GM21619 (cell line): Measurements from ENCODE around the gene PEX10.
A peak's percentile ranks its signal among the peaks of the same experiment; 100 is the strongest.

Experiments
- ATAC-seq: cut with Tn5 transposase; IDR thresholded peaks from one replicate; pipeline ENCODE4 v1.9.1; 2021; ENCODE audit not compliant: unreplicated experiment

The PEX10 gene

DNA sequence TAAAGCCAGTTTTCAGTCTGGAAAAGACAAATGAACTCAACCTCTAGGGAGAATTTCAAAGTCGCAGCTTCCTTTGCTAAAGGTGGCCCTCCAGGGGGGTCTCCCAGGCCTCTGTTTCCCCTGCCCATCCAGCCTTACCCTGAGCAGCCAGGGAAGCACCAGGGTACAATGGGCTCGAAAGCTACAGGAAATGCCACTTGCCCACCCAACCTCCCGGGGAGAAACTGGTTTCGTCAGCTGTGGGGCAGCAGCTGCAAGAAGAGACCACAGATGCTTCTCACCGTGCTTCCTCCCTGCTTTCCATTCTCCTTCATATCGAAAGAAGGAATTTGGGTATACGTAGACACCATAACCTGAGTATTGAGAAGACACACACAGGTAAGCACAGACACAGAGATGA lies 22.7 kb downstream of the PEX10 start:
- no peak for ATAC-seq

DNA sequence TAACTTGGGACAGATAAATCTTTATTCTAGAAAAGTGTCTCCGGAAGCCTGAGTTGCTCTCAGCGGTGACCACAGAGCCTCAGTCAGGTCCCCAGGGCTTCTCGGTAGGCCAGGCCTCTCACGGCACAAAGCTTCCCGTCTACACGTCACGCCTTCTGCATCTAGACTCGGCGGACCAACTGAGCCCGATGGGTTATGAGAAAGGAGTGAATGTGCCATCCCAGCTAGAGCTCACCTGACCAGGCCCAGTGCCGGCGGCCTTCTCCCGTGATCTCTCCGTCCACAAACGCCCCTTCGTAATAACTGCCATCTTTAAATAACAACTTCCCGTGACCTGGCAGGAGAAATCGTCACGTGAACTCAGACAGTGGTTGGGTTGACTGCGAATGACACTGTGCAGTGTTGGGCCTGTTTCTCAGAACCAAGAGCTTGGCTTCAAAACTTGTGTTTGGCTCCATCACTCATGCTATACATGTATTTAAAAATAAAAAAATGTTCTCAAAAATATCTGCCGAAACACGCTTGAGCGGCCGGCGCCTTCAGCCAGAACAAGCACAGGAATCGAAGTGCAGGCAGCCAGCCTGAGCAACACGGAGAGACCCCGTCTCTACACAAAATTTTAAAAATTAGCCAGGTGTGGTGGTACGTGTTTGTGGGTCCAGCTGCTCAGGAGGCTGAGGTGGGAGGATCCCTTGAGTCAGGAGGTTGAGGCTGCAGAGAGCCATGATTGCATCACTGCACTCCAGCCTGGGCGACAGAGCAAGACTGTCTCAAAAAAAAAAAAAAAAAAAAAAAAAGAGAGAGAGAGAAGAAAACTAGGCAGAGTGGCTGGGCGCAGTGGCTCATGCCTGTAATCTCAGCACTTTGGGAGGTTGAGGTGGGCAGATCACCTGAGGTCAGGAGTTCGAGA lies 24.1 kb downstream of the PEX10 start:
- ATAC-seq: no peak

DNA sequence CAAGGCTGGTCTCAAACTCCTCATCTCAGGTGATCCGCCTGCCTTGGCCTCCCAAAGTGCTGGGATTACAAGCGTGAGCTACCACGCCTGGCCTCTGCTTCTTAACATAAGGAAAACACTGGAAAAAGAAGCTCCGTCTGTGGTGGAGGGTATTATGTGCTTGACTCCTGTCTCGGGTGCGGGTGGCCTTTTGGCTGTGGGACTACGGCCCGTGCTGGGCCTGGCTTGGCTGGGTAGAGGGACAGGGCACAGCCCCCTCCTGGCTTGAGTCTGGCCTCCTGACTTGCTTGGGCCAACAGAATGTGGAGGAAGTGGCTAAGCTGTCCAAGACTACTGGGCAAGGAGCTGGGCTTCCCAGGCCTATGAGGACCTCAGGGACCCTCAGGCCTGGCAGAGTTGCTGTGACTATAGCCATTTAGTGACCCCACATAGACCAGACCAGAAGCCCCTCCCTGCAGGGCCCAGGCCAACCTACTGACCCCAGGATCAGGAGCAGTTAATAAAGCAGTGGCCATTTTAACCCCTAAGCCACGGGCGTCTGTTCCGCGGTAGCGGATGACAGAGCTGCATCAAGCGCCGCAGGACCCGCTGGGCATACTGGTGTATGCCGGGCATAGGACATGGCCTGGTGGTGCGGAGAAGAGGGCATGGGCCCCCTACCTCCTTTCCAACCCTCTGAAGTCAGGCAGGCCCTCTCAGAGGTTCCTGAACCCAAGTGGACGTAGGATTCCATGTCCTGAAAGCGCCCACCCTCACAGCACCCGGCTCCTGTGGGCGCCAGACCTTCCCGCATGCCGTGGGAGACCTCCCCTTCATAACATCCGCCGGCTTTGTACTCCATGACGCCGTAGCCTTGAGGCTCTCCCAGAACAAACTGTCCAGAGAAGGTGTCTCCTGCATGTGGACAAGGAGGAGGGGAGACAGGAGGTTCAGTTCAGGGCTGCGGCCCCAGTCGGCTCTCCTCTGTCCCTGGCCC lies 25.4 kb downstream of the PEX10 start:
- ATAC-seq: no peak

DNA sequence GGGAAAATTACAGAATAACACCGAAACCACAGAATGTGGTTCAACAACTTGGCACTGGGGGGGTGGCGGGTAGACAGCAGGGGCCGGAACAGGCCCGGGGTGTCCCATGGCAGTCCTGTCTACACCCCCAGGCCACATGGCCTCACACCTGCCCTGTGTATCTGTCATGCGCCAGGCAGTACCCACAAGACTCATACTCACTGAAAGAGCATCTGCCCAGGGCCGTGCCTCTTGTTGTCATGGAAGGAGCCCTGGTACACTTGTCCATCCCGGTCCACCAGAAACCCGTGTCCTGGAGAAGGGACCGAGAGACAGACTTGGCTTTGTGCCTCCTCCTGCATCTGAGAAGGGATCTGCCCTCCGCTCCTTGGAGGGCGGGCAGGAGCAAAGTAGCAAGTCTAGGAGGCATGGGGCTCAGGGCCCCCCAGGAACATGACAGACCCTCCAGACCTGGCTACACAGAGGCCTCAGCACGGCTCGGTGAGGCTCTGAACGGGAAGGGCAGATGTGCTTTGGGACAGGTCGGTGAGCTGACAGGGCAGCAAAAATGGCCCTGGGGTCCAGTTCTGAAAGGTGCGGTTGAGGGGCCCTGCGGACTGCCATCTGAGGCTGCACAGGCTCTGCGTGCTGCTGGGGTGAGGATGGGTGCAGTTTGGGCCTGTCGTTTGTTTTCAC lies 26.6 kb downstream of the PEX10 start:
- ATAC-seq: no peak

DNA sequence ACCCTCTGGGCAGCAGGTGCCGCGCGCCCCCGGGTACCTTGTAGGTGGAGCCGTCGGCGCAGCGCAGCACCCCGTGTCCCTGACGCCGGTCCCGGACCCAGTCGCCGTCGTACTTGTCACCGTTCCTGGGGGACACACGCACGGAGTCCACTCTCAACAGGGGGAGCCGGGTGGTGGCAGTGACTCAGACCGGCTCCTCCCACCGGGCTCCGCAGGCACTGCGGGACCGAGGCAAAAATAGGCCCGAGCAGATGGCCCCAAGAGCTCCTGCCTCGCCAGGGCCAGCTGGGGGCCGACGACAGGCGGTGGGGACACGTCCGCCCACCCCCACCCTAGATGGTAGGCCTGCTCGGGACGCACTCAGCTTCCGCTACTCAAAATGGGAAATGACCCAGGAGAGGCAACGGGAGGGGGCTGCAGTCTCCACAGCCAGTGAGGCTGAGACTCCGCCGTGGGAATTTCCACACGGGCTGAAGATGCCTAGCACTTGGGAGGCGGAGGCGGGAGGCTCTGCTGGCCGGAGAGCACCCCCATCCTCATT lies 27.4 kb downstream of the PEX10 start:
- no peak for ATAC-seq

DNA sequence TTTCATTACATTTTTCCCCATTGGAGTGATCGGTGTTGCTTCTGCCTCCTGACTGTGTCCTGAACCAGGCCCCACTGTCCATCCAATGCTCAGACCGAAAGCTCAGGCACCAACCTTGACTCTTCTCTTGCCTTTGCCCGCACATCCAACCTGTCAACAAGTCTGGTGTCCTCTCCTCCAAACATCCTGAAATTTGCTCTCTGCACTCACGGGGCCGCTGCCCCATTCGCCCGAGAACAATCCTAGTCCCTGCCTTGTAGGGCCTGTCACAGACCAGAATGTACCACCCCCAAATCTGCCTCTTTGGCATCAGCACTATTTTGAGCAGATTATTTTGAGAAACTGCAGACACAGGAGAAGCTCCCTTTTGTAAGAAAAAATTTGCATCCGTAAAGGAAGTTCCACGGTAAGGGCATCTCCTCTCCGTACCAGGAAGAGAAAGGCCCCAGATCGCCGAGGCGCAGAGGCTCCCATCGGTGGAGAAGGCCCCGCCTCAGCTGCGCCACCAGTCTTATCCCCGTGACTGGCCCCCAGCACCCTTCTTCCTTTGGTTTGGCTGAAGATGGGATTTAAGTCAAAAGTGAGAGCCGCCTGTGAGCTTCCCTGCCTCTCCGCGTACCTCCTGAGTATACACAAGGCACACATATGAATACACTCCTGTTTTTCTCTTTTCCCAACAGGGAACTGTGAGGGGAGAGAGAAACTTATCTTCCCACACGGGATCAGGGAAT lies 28.1 kb downstream of the PEX10 start:
- no peak for ATAC-seq

DNA sequence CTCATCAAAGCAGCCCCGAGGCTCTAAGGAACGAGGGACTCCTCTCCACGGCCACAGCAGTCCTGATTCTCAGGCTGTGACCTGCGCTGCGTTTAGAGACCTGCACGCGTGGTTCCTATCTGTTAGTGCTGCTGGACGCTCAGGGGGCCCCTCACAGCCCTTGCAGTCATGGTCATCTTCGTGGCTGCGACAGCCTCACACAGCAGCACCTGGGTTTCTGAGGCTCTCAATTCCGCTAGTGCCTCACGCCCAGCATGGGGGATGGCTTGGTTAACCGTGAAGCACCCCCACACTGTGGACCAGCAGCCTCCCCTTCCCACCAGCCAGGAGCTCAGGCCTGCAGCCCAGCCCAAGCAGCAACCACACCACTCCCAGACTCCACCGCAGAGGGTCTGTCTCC lies 28.8 kb downstream of the PEX10 start:
- no peak for ATAC-seq

DNA sequence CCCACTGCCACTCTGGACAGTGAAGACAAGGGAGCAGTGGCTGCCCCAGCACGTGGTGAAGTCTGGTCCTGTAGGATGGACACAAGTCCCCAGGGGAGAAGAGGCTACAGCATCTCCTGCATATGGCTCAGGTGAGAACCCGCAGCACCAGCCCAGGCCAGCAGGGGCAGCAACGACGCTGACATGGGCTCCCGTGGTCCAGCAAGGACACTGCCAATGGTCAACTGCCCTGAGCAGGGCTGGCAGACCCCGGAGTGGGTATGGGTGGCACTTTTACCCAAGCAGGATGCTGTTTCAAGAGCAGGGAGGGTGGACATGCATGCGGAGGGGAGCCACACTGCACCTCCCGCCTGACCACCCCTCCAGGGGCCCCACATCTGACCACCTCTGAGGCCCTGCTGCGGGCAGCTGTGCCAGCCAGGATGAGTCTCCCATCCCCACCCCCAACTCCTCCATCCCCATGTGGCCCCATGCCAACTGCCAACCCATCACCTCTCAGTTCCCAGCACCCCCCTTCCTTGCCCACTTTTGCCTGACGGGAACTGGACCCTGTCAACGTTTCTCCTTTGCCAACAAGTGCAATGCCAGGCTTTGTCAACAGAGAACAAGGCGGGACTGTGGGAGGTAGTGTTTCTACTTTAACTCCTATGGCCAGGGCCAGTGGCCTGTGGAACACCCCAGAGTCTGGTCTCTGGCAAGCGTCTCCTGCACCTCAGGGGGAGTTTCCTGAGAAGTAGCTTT lies 29.6 kb downstream of the PEX10 start:
- no peak for ATAC-seq

DNA sequence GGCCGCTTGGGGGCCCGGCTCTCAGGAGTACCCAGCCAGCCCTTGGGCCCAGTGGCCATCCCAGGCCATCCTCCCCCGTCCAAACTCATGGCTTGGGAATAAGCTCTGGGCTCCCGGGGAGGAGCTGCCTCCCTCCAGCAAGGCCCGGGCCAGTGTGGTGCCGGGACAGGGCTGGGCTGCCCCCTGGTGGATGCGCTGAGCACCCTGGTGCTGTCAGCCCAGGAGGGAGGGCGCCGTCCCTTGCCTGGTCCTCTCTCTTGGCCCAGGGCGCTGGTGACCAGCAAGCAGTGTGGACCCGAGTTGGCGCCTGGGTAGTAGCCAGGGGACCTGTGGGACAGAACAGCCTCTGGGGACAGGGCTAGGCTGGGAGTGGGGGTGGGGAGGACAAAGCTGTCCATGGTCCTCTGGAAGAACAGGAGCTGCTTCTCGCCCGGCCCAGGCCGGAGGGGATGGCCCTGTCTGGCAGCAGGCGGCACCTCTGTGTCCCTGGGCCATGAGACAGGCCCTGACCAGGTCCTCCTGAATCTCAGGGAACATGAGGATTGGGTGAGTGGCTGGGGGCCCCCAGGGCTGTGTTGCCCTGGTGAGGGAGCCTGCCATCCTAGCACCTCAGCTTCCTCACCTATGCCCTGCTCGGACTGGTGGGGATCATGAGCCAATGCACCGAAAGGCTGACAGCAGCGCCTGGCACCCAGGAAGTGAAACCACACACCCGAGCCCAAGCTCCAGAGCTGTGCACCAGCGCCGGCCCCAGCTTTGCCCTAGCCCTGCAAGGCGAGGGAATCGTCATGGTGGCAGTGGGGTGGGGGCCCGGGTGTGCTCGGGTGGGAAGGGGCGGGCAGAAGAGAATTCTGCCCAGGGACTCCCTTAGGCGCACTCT lies 30.4 kb downstream of the PEX10 start:
- peak; percentile 80 for ATAC-seq

DNA sequence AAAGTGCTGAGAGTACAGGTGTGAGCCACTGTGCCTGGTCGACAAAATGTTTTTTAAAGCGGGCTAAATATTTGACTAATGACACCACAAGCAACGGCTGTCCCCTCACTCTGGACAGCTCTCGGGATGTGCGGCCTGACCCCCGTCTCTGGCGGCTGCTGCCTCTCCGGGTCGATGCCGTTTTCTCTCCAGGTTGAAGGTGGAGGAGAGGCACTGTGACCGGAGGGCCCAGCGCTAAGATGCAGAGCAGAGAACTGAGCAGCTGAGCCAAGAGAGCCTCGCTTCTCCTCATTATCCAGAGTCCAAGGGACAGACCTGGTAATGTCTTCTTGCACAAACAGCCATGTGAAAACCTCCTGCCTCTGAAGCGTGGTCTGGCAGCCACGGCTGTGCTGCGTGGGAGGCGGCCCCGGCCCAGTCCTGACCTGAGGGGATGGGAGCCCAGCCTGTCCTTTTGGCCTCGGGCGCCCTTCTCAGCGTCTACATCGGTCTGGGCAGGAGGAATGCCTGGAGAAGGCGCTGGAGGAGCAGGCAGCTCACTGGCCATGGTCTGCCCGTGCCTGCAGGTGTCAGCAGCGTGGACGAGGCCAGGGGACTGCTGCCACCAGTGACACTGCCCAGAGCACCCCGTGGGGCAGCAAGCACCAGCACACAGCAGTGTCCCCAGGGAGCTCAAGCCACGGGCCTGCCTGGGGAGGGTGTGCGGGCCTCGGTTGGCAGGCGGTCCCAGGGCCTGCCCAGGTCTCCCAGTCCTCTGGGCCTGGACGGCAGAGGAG lies 31.4 kb downstream of the PEX10 start:
- no peak for ATAC-seq

DNA sequence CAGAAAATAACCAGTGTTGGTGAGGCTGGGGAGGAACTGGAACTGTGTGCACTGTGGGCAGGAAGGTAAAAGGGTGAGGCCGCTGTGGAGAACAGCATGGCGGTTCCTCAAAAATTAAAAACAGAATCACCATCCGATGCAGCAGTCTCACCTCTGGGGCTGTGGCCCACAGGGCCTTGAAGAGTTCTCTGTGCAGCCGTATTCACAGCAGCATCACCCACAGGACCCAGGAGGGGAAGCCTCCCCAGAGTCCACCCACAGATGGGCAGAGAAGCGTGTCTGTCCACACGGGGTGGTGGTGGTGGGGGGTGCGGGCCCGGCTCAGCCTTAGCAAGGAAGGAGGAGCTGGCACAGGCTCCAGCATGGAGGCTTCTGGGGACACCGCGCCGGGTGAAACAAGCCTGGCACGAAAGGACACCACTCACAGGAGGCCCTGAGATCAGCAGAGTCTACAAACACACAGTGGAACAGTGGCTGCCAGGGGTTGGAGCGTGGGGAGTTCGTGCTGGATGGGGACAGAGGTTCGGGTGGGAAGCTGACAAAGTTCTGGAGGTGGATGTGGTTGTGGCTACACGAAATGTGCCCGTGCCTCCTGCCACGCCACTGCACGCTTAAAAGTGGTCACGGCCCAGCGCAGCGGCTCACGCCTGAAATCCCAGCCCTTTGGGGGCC lies 32.5 kb downstream of the PEX10 start:
- ATAC-seq: no peak

DNA sequence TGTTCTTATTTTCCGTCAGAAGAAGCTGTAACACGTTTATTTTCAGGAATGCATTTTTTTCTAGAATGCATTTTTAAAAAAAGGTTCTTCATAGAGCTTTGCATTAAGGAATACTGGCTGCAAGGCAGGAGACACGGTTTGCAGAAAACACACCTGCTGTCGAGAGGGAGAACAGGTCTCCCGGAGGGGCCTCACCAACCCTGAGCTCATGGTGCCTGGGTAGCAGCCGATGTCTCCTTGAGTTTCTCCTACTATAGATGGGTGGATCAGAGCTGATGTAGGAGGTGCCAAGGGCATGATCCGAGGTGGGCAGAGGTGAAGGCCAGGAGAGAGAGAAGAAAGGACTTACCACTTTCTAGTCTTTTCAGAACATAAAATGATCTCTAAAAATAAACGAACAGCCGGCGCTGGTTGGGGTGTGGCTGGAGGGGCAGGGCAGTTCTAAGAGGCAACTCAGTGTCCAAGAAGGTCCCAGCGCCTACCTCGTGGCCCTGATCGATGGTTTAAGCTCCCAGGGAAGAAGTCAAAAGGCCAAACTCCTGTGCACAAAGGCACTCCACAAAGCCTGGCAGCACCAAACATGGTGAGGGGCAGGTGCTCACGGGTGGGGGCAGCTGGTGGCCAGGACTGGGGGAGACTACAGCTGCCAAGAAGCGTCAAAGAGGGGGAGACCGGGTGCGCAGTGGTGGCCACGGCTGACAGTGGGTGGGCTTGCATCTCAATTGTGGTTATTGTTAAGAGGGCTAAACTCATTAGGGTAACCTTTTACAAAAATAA lies 33.2 kb downstream of the PEX10 start:
- ATAC-seq: no peak

DNA sequence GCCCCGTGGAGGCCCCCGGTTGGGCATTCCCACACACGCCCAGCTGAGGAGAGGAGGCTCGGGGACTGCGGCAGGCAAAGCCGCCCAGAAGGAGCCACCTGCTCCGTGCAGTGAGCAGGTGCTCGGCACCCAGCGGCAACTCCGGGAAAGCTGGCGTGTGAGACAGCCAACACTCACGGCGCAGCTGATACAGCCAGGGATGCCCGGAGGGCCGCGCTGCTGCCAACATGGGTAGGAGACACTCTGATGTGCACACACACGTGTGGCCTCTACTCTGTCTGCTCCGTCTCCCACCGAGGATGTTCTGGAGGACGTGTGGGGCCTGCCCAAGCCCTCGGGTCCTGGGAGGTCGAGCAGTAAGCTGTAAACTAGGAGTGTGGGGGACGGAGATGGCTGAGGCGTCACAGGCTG lies 33.9 kb downstream of the PEX10 start:
- no peak for ATAC-seq

DNA sequence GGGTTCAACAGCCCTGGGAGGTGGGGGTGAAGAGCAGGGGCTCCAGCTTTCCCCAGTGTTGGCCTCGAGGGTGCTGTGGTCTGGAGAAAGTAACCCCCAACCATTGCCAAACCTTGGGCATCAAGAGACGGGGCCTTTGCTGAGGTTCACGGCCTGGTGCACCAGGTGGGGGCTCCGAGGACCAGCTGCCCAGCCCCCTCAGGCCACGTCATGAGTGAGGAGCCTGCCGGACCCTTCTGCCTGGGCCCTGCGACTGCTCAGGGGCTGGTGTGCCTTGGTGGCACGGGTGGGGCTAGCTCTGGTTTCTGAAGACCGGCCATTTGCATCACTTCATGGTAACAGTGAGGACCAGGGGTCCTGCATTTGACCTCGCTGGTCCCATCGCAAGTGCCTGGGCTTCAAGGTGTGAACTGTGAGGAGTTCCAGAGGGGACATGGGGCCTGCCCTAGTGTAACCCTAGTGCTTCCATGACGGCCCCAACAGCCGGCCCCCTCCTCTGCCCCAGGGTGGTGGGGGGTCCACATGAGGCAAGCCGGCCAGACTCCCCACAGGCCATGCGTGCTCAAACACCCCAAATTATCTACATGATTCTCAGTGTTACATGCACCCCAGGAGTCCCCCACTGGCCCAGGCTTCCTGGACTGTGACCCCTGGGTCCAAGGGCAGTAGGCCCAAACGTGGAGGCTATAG lies 34.5 kb downstream of the PEX10 start:
- no peak for ATAC-seq

DNA sequence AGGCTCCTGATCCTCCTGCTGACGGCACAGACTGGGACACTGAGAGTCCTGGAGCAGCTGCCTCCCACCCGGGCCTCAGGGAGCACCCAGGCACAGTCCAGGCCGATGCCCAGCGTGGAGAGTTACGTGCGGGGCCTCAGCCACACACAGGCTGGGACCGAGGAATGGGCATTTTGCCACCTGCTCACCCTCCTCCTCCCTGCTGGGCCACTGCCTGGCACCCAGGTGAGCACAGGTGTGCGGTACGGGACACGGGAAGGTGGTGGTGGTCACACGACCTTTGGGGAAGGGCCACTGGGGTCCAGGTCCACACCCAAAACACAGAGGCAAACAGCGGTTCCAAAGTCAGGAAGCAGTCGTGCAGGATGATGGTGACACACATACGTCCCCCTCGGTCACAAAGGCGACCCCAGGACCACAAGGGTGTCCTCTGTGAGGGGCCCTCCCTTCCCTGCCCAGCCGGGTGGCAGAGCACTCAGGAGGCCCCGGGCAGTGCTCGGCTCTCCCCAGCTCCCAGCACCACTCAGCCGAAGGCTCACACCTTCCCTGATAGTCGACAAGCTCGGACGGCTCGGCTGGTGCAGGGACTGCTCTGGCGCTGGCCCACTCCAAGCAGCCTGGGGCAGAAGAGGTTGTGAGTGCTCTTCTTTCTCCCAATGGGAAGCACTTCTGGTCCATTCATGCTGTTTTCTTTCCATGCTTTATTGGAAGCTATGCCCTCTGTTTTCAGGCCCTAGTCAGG lies 35.3 kb downstream of the PEX10 start:
- ATAC-seq: no peak
